Tongue (tissue), 2 donors: Measurements from ENCODE around the gene COA1. TPM values are rescaled to one million over a fixed set of nuclear protein-coding genes. Genes with fewer than 3 reads are reported as not detected.
A peak's percentile ranks its signal among the peaks of the same experiment; 100 is the strongest.
"Not testable (repeated sequence)": the region's sequence is repeated elsewhere in the genome, so short reads cannot be mapped to it uniquely, and the experiment has no call there.

ENCODE experiments used
- DNase-seq: peaks from one replicate; pipeline ENCODE4 v3.0.0-alpha.2; 2015
- total RNA-seq: library from RNA; depleted of rRNA; stranded (reverse); fragments of >200 nt; gene quantifications from one replicate; pipeline ENCODE4 v1.2.3, GENCODE V29; 2014

Gene COA1
- total RNA-seq, 1 donor from 2014 or later, result 53.2 TPM

GRCh38 chr7:43758029-43758821, 28.9 kb upstream of the COA1 start, which contains the start of gene BLVRA:
TSS of gene BLVRA (plus strand) at chr7:43758680. CDS start at chr7:43771159, 12,479 bp downstream.
- DNase-seq, result peak; percentile 82

GRCh38 chr7:43757073-43757720, 27.9 kb upstream of the COA1 start:
- DNase-seq, result no peak

- DNase-seq, result no peak
Observed at GRCh38 chr7:43756368-43757072, 27.2 kb upstream of the COA1 start.

- DNase-seq, result no peak
Observed at GRCh38 chr7:43754596-43754995, 25.3 kb upstream of the COA1 start.

- no peak for DNase-seq
Observed at GRCh38 chr7:43753843-43754242, 24.5 kb upstream of the COA1 start.

- no peak for DNase-seq
Observed at GRCh38 chr7:43753271-43753810, 24.0 kb upstream of the COA1 start.

- no peak for DNase-seq
Observed at GRCh38 chr7:43752411-43752810, 23.1 kb upstream of the COA1 start.

GRCh38 chr7:43750016-43750887, 20.9 kb upstream of the COA1 start:
- DNase-seq, result peak; percentile 94

GRCh38 chr7:43749383-43749940, 20.1 kb upstream of the COA1 start:
- no peak for DNase-seq

- no peak for DNase-seq
Observed at GRCh38 chr7:43747328-43748105, 18.2 kb upstream of the COA1 start.

- DNase-seq, result no peak
Observed at GRCh38 chr7:43742692-43743091, 13.4 kb upstream of the COA1 start.

GRCh38 chr7:43737467-43738127, 8.3 kb upstream of the COA1 start:
- no peak for DNase-seq

- DNase-seq, result no peak
Observed at GRCh38 chr7:43735802-43736603, 6.7 kb upstream of the COA1 start.

- no peak for DNase-seq
Observed at GRCh38 chr7:43735403-43735801, 6.1 kb upstream of the COA1 start.

GRCh38 chr7:43734575-43735332, 5.4 kb upstream of the COA1 start:
- DNase-seq, result not testable (repeated sequence)

GRCh38 chr7:43731494-43731893, 2.2 kb upstream of the COA1 start:
- not testable (repeated sequence) for DNase-seq

- no peak for DNase-seq
Observed at GRCh38 chr7:43729924-43730248, 563 bp upstream of the COA1 start.

- DNase-seq, result no peak
Observed at GRCh38 chr7:43727494-43727893, 1.8 kb downstream of the COA1 start.

GRCh38 chr7:43727003-43727402, 2.3 kb downstream of the COA1 start:
- DNase-seq, result no peak
